AG04449 (cell line): ENCODE results near the gene NCBP2.

Experiments
- CTCF ChIA-PET: fragments of 350-600 bp; formaldehyde crosslinking; extraction: SDS; loops from one replicate; lab custom pipeline; 2021; ENCODE audit warnings: antibody characterized with exemption; lab: Yijun Ruan, JAX
- POLR2A ChIA-PET: fragments of 400-600, 350-600 bp; formaldehyde crosslinking; extraction: SDS; loops from one replicate; lab custom pipeline; 2020; ENCODE audit warnings: antibody characterized with exemption, inconsistent platforms; lab: Yijun Ruan, JAX
- DNase-seq: peaks from one replicate; pipeline ENCODE4 v3.0.0-alpha.2; 2010; ENCODE audit warnings: low read depth, low spot score
- H3K4me3 ChIP-seq: 2 replicates; pipeline ENCODE4 v1.5.1; 2011; ENCODE audit warnings: low read depth, mild to moderate bottlenecking, control low read depth, low read length
- TF ChIP-seq, protein P1 (sequence below): IDR thresholded peaks from one replicate; pipeline ENCODE4 v1.5.1; 2011; ENCODE audit warnings: mild to moderate bottlenecking, moderate library complexity, low read length, control low read depth, inconsistent platforms; ENCODE audit not compliant: insufficient read depth; ENCODE audit errors: missing control alignments

NCBP2 gene

DNA sequence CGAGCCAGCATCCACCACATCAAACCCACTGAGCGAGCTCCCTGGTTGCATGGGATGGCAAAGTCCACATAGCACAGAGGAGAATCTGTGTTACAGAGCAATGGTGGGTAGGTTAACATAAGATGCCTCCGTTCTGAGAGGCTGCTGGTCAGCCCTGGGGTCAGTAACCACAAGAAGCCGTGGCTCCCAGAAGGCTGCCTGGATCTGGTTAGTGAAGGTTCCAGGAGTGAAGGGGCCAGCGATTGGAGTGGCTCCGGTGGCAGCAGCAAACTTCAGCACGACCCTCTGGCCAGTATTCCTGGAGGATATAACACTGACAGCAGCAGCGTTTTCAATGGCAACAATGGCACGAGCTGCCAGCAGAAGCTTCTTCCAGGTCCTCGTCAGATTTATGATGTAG lies 44.7 kb upstream of the NCBP2 start:
- H3K4me3 ChIP-seq = no peak overlapping the region
- ChIA-PET CTCF (interaction anchor here (0.6 to 1.2 kb wide), 2 partner anchors 9 to 17 kb away, joined by 3 to 6 read pairs; no protein-coding TSS in a partner anchor), POLR2A (no interaction called here)
- DNase-seq = no peak
- TF ChIP-seq, protein P1, sequence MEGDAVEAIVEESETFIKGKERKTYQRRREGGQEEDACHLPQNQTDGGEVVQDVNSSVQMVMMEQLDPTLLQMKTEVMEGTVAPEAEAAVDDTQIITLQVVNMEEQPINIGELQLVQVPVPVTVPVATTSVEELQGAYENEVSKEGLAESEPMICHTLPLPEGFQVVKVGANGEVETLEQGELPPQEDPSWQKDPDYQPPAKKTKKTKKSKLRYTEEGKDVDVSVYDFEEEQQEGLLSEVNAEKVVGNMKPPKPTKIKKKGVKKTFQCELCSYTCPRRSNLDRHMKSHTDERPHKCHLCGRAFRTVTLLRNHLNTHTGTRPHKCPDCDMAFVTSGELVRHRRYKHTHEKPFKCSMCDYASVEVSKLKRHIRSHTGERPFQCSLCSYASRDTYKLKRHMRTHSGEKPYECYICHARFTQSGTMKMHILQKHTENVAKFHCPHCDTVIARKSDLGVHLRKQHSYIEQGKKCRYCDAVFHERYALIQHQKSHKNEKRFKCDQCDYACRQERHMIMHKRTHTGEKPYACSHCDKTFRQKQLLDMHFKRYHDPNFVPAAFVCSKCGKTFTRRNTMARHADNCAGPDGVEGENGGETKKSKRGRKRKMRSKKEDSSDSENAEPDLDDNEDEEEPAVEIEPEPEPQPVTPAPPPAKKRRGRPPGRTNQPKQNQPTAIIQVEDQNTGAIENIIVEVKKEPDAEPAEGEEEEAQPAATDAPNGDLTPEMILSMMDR = no peak

DNA sequence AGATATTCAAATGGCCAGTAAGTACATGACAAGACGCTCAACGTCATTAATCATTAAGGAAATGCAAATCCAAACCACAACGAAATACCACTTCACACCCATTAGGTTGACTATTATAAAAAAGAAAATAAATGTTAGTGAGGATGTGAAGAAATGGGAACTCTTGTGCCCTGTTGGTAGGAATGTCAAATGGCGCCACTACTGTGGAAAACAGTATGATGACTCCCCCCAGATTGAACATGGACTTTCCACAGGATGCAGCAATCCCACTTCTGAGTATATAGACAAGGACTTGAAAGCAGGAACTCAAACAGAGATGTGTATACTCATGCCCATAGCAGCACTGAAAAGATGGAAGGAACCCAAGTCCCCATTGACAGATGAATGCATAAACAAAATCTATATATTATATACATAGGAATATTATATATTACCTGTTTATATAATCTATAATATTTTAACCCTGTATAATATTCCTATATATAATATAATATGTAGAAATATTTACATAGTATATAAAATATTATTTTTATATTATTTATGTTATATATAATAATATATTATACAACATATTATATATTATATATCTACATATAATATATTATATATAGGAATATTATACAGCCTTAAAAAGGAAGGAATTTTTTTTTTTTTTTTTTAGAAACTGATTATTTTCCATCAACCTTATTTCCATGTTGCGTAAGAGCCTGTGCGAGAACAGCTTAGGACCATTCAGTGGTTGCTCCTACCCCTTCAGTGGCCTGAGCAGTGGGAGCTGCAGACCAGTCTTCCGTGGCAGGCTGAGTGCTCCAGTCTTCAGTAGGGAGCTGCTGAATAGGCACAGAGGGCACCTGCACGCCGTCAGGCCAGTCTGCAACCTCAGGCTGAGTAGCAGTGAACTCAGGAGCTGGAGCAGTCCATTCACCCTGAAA lies 43.9 kb upstream of the NCBP2 start:
- H3K4me3 ChIP-seq = no peak overlapping the region
- TF ChIP-seq, protein P1 = peak; percentile 13
- ChIA-PET POLR2A (no interaction called here), CTCF (interaction anchor here (0.6 to 1.8 kb wide), 4 partner anchors 8 to 18 kb away, joined by 3 to 7 read pairs (median 4); no protein-coding TSS in a partner anchor)
- DNase-seq = no peak

DNA sequence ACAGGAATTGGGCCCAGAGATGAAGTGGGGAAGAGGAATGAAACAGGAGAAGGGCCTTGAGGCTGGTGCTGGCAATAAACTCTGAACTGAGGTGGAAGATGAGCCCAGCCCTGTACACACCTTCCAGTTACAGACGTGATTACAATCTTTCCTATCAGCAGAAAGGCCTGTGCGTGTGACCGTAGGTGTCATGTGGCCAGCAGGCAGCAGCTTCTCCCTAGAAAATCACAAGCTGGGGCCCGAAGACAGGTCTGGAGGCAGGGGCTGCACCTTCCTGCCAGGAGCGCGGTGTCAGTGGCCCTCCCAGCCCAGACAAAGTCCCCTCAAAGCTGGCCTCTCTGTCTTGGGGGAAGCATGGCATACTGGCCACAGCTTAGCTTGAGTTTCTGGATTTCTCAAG lies 43.0 kb upstream of the NCBP2 start:
- ChIA-PET CTCF (interaction anchor here (0.6 to 1.8 kb wide), 4 partner anchors 9 to 44 kb away, joined by 3 to 7 read pairs (median 4); partner anchors contain the start of gene MELTF), POLR2A (no interaction called here)
- DNase-seq = no peak
- TF ChIP-seq, protein P1 = no peak
- no peak overlapping the region for H3K4me3 ChIP-seq

DNA sequence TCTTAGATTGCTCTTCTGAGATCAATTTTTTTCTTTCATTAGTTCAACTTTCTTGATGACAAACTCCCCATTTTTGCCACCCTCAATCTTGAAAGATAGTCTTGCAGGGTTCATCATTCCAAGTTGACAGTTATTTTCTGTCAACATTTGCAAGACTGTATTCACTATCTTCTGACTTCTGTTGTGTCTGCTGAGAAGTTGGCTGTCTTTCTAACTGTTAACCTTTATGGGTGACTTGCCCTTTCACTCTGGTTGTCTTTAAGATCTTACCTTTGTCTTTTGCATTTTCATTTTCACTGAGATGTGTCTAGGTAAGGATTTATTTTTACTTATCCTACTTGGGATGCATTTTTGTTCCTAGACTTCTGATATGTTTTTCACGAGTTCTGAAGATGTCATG lies 40.9 kb upstream of the NCBP2 start:
- no peak for DNase-seq
- TF ChIP-seq, protein P1 = no peak
- no peak overlapping the region for H3K4me3 ChIP-seq
- ChIA-PET CTCF (interaction anchor here (1.0 to 2.3 kb wide), 4 partner anchors 12 to 19 kb away, joined by 3 to 8 read pairs (median 5); no protein-coding TSS in a partner anchor), POLR2A (no interaction called here)

DNA sequence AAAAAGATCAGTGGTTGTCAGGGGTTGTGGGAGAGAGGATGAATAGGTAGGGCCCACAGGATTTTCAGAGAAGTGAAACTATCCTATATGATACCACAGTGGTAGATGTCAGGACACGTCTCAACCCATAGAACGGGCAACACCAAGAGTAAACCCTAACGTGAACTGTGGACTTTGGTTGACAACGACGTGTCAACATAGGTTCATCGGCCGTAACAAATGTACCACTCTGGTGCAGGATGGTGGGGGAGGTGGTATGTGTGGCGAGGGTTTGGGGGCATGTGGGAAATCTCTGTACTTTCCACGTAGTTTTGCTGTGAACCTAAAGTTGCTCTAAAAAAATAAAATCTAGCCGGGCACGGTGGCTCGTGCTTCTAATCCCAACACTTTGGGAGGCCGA lies 39.3 kb upstream of the NCBP2 start:
- CTCF ChIA-PET = no interaction called here
- POLR2A ChIA-PET = no interaction called here
- TF ChIP-seq, protein P1 = no peak
- no peak overlapping the region for H3K4me3 ChIP-seq
- no peak for DNase-seq

DNA sequence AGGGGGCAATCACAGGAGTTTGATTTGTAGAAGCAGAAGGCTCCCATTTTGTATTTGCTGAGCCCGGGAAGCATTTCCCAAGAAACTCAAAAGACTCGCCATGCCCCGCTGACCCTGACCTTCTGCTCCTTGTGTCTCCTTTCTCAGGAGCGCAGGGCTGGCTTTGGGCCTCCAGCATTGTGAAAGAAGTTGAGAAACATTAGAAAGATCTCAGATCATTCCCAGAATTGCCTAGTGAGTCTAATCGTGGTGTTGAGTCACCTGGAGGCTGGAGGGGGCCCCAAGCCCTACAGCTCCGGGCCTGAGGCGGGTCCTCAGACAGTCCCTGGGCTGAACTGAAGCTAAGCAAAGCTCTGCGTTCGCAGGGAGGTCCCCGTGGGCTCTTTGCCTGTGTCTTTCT lies 37.2 kb upstream of the NCBP2 start:
- ChIA-PET POLR2A (no interaction called here), CTCF (interaction anchor here (0.6 to 3.0 kb wide), 12 partner anchors 9 to 317 kb away, joined by 3 to 16 read pairs (median 4); partner anchors contain the start of genes MELTF, NCBP2 and PIGZ)
- TF ChIP-seq, protein P1 = no peak
- no peak overlapping the region for H3K4me3 ChIP-seq
- DNase-seq = peak; percentile 17
